DOHH2 (cell line): ENCODE results near the gene ADGRG4.

Experiments used
- CTCF ChIP-seq: fragments of 200-600 bp; sonication (generic); IDR thresholded peaks from one replicate; pipeline ENCODE4 v1.5.1; 2014; ENCODE audit warnings: antibody characterized with exemption, mild to moderate bottlenecking, low read depth, low read length; ENCODE audit not compliant: poor library complexity, severe bottlenecking
- EZH2phosphoT487 ChIP-seq: fragments of 200-600 bp; sonication (generic); IDR thresholded peaks from 2 replicates; pipeline ENCODE4 v1.6.1; 2017; ENCODE audit warnings: borderline replicate concordance, mild to moderate bottlenecking, antibody characterized with exemption, low read length, moderate library complexity, mixed read lengths

GRCh38 chrX:136452614-136453013 is 151.9 kb downstream of the ADGRG4 start:
- TF ChIP-seq CTCF (no peak), EZH2phosphoT487 (no peak)
